Lower leg skin (tissue), 4 donors: ENCODE results near the gene MRPS31. TPM values are rescaled to one million over a fixed set of nuclear protein-coding genes. Genes with fewer than 3 reads are reported as not detected.
"Not testable (repeated sequence)": the region's sequence is repeated elsewhere in the genome, so short reads cannot be mapped to it uniquely, and the experiment has no call there.

Experiments
- DNase-seq, 2 donors: peaks; one replicate each; pipeline ENCODE4 v3.0.0-alpha.2; 2019; ENCODE audit warnings: low spot score in 2 of 2
- H3K4me3 ChIP-seq: fragments of 200-600 bp; sonication (generic); 2 replicates; pipeline ENCODE4 v1.5.1; 2017; ENCODE audit warnings: mild to moderate bottlenecking, low read depth; ENCODE audit not compliant: poor library complexity, severe bottlenecking
- POLR2A ChIP-seq, 2 donors: fragments of 450-650 bp; IDR thresholded peaks; one replicate each; pipeline ENCODE4 v1.6.1; 2016 to 2017; ENCODE audit warnings: antibody characterized with exemption in 2 of 2, mild to moderate bottlenecking in 1 of 2, moderate library complexity in 1 of 2
- WGBS, 2 donors: methylation state at CpG; one replicate each; pipeline ENCODE4 v1.1.5; 2018; 5-methylcytosine and 5-hydroxymethylcytosine counted together
- intact Hi-C: fragments of 100-400 bp; cut with DNase I; formaldehyde crosslinking; loops from one replicate; pipeline ENCODE4 v1.15.0; 2023; ENCODE audit warnings: low total_unique reads
- total RNA-seq, 4 donors: library from RNA; depleted of rRNA; stranded (reverse); fragments of >200 nt; gene quantifications; one replicate each; pipeline ENCODE4 v1.1.0, GENCODE V29; 2016
- TF ChIP-seq, protein P1 (sequence below), 3 donors: fragments of 450-650 bp; IDR thresholded peaks; one replicate each; pipeline ENCODE4 v1.5.1; 2016; ENCODE audit warnings: antibody characterized with exemption in 3 of 3, mild to moderate bottlenecking in 3 of 3, moderate library complexity in 2 of 3

Gene MRPS31
- total RNA-seq, 4 donors from 2014 or later, result 11.0 to 22.5 (median 16.0) TPM

DNA sequence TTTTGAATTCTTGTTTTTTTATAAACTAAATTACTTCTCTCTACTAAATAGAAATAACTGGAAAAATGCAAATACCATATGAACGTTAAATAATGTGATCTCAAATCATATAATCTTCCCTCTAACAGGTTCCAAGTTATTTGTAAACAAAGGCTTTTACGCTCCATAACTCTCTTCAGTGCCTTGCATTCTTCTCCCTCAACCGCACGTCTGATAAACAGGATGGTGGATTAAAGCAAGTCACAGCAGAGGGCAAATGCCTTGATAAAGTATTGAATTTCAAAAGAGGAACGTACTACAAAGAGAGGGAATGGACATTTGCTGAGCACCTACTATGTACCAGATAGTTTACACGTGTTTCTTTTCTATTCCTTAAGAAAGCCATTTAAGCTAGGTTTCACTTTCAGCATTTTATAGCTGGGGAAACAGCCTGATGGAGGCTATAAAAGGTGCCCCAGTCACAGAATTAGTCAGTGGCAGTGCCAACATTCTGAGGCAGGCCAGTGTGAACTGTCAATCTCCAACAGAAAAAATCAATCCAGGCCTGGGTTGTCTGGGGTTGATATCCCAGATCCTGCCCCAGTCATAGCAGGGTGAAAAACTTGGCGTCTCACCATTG, 15.8 kb downstream of the MRPS31 start:
- no peak overlapping the region for H3K4me3 ChIP-seq
- 88 to 90% methylated on average over 7 of the region's 7 CpGs for WGBS, 2 donors
- intact Hi-C loops, result no loop called here
- TF ChIP-seq, protein P1, sequence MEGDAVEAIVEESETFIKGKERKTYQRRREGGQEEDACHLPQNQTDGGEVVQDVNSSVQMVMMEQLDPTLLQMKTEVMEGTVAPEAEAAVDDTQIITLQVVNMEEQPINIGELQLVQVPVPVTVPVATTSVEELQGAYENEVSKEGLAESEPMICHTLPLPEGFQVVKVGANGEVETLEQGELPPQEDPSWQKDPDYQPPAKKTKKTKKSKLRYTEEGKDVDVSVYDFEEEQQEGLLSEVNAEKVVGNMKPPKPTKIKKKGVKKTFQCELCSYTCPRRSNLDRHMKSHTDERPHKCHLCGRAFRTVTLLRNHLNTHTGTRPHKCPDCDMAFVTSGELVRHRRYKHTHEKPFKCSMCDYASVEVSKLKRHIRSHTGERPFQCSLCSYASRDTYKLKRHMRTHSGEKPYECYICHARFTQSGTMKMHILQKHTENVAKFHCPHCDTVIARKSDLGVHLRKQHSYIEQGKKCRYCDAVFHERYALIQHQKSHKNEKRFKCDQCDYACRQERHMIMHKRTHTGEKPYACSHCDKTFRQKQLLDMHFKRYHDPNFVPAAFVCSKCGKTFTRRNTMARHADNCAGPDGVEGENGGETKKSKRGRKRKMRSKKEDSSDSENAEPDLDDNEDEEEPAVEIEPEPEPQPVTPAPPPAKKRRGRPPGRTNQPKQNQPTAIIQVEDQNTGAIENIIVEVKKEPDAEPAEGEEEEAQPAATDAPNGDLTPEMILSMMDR (IDR thresholded peaks at IDR 0.05), result no peak
- TF ChIP-seq POLR2A (IDR thresholded peaks at IDR 0.05), result no peak
- no peak for DNase-seq

DNA sequence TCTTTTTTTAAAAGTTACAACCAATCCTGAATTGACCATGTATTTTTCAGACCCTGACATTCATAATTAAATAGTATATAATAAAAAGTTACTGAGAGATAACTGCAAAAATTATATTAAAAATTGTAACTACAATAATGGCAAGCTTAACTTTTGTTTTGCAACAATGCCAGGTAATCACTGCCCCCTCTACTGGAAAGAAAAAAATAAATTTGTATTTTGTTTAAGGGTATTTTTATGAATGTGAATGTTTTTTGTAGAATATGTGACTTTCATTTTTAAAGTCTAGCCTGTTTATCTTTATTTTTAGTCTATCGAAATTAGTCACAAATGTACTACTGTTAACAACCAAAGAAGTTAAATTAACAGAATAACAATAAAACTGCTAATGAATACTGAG, 21.7 kb downstream of the MRPS31 start:
- TF ChIP-seq, protein P1 (IDR thresholded peaks at IDR 0.05), result no peak
- TF ChIP-seq POLR2A (IDR thresholded peaks at IDR 0.05), result no peak
- WGBS, 2 donors, result 94% methylated on average over 1 of the region's 1 CpG
- intact Hi-C loops, result no loop called here
- DNase-seq, result no peak
- no peak overlapping the region for H3K4me3 ChIP-seq

DNA sequence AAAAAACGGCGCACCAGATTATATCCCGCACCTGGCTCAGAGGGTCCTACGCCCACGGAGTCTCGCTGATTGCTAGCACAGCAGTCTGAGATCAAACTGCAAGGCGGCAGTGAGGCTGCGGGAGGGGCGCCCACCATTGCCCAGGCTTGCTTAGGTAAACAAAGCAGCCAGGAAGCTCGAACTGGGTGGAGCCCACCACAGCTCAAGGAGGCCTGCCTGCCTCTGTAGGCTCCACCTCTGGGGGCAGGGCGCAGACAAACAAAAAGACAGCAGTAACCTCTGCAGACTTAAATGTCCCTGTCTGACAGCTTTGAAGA, 35.8 kb downstream of the MRPS31 start:
- DNase-seq, intact Hi-C loops, H3K4me3 ChIP-seq: not testable (repeated sequence)
- 59% methylated on average over 5 to 11 of the region's 11 CpGs for WGBS, 2 donors

DNA sequence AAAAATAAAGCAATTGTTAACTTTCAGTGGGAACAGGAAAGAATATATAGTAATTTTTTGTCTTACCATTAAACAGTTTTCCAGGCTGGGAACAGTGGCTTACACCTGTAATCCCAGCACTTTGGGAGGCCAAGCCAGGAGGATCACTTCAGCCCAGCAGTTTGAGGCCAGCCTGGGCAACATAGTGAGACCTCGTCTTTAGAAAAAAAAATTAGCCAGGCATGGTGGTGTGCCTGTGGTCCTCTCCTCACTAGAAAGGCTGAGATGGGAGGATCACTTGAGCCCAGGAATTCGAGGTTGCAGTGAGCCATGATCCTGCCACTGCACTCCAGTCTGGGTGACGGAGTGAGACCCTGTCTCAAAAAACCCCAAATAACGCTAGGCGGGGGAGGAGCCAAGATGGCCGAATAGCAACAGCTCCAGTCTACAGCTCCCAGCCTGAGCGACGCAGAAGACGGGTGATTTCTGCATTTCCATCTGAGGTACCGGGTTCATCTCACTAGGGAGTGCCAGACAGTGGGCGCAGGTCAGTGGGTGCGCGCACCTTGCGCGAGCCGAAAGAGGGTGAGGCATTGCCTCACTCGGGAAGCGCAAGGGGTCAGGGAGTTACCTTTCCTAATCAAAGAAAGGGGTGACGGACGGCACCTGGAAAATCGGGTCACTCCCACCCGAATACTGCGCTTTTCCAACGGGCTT, 36.3 kb downstream of the MRPS31 start:
- H3K4me3 ChIP-seq, intact Hi-C loops, DNase-seq: not testable (repeated sequence)
- WGBS, 2 donors, result 74 to 77% methylated on average over 24 of the region's 24 CpGs

DNA sequence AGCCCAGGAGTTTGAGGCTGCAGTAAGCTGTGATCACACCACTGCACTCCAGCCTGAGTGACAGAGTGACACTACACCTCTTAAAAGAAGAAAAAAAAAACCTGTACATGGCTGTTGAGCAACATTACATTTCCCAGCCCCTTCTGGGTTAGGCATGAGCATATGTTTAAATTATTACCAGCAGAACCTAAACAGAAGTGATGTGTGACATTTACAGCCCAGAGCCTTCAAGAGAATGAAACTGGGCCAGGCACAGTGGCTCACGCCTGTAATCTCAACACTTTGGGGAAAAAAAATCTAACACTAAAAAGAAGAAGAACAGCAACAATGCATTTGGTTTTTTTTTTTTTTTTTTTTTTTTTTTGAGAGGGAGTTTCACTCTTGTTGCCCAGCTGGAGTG, 38.3 kb downstream of the MRPS31 start:
- WGBS, 2 donors, result 94 to 96% methylated on average over 1 of the region's 1 CpG
- H3K4me3 ChIP-seq, result no peak overlapping the region
- no peak for TF ChIP-seq POLR2A (IDR thresholded peaks at IDR 0.05)
- TF ChIP-seq, protein P1 (IDR thresholded peaks at IDR 0.05), result no peak
- no peak for DNase-seq
- intact Hi-C loops, result no loop called here

DNA sequence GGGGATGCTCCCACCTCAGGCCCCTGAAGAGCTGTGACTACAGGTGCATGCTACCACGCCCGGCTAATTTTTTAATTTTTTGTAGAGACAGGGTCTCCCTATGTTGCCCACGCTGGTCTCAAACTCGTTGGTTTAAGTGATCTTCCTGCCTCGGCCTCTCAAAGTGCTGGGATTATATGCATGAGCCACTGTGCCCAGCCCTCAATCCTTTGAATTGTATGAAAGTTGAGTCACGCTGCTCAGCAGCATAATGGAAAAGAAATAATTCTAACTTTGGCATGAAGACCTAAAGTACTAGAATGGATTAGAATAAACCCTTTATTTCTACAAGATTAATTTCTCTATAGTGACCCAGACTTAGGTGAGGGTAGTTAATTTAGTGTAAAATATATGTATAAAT, 42.4 kb downstream of the MRPS31 start:
- intact Hi-C loops, result no loop called here
- DNase-seq, result no peak
- no peak overlapping the region for H3K4me3 ChIP-seq
- 93 to 97% methylated on average over 6 of the region's 6 CpGs for WGBS, 2 donors
- TF ChIP-seq, protein P1 (IDR thresholded peaks at IDR 0.05), result no peak
- no peak for TF ChIP-seq POLR2A (IDR thresholded peaks at IDR 0.05)

DNA sequence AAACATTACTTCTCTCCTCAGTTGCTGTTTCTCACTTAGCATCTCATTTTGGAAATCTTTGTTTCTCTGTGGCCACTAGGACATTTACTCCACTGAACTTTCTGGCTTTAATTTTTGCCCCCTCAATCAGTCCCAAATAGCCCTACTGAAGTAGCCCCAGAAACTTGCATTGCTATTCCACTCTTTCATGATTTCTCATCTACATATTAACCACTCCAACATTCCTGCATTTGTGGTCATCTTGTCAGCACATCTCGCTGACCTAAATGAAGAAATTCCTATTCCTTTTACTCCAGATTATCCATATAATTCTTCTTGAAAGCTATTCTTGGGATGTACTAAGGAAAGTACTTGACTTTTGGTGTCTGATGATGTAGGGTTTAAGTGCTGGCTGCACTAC, 56.6 kb downstream of the MRPS31 start:
- no CpG with 5 or more reads among the region's 1 CpG for WGBS, 2 donors
- intact Hi-C loops, DNase-seq: not testable (repeated sequence)

More for the DNA sequence above, 56.6 kb downstream of the MRPS31 start:
- not testable (repeated sequence) for H3K4me3 ChIP-seq
